Stimulated activated CD8-positive, alpha-beta memory T cell treated with anti-CD3 and anti-CD28 coated beads, Interleukin-7, amount 100 ng/mL, for 1 hour (primary cell): ENCODE results near the gene COPE.

Source experiments
- DNase-seq, 2 donors: peaks; one replicate each; pipeline ENCODE4 v3.0.0-alpha.2; 2020; ENCODE audit warnings: low read depth in 2 of 2

Gene COPE

GRCh38 chr19:18895038-18895823 lies 24.0 kb downstream of the COPE start:
- no peak for DNase-seq

GRCh38 chr19:18894254-18895037 lies 24.7 kb downstream of the COPE start:
- no peak for DNase-seq

GRCh38 chr19:18893587-18894253 lies 25.5 kb downstream of the COPE start:
- no peak for DNase-seq

GRCh38 chr19:18889949-18890745 lies 29.0 kb downstream of the COPE start:
- DNase-seq = no peak

- no peak for DNase-seq
These were observed 32.2 kb downstream of the COPE start for GRCh38 chr19:18886972-18887371.

- DNase-seq = no peak
These were observed 35.5 kb downstream of the COPE start for GRCh38 chr19:18883526-18884304.

GRCh38 chr19:18881491-18881890 lies 37.7 kb downstream of the COPE start:
- DNase-seq = no peak

- DNase-seq = no peak
These were observed 39.4 kb downstream of the COPE start for GRCh38 chr19:18879579-18880373.

GRCh38 chr19:18878858-18879578 lies 40.2 kb downstream of the COPE start:
- no peak for DNase-seq

- DNase-seq = no peak
These were observed 41.0 kb downstream of the COPE start for GRCh38 chr19:18878058-18878797.

- DNase-seq = no peak
These were observed 42.3 kb downstream of the COPE start for GRCh38 chr19:18876865-18877264.

- DNase-seq = no peak
These were observed 43.5 kb downstream of the COPE start for GRCh38 chr19:18875726-18876125.

- no peak for DNase-seq
These were observed 47.6 kb downstream of the COPE start for GRCh38 chr19:18871543-18871942.

GRCh38 chr19:18870531-18871172 lies 48.5 kb downstream of the COPE start:
- no peak for DNase-seq

GRCh38 chr19:18869781-18870530 lies 49.2 kb downstream of the COPE start:
- DNase-seq = no peak

- no peak for DNase-seq
These were observed 50.1 kb downstream of the COPE start for GRCh38 chr19:18869023-18869618.

GRCh38 chr19:18868380-18869022 lies 50.7 kb downstream of the COPE start:
- DNase-seq = no peak
